SIG-M5 treated with dmso at 0.1 percent for 504 hours (cell line): Measurements from ENCODE around the gene DNAJA1.
"Not testable (repeated sequence)": the region's sequence is repeated elsewhere in the genome, so short reads cannot be mapped to it uniquely, and the experiment has no call there.

Source experiments
- DNase-seq: peaks from one replicate; lab custom pipeline; 2025; ENCODE audit not compliant: unreplicated experiment; lab: John Stamatoyannopoulos, UW

The DNAJA1 gene

DNA sequence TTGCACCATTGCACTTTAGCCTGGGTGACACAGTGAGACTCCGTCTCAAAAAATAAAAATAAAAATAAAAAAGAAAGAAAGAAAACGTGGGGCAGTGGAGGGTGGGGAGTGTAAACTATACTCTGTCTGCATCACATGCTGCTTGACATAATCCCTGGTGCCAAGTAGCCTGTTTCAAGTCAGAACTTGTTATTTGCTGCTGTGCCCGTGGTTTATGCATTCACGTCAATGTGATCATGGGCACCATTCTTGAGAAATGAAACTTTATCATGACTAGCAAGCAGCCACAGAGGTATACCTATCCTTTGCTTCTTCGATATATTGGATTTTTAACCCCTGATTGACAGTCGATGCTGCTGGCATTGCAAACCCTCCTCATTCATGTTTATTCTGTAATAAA lies 55.5 kb downstream of the DNAJA1 start:
- no peak for DNase-seq

DNA sequence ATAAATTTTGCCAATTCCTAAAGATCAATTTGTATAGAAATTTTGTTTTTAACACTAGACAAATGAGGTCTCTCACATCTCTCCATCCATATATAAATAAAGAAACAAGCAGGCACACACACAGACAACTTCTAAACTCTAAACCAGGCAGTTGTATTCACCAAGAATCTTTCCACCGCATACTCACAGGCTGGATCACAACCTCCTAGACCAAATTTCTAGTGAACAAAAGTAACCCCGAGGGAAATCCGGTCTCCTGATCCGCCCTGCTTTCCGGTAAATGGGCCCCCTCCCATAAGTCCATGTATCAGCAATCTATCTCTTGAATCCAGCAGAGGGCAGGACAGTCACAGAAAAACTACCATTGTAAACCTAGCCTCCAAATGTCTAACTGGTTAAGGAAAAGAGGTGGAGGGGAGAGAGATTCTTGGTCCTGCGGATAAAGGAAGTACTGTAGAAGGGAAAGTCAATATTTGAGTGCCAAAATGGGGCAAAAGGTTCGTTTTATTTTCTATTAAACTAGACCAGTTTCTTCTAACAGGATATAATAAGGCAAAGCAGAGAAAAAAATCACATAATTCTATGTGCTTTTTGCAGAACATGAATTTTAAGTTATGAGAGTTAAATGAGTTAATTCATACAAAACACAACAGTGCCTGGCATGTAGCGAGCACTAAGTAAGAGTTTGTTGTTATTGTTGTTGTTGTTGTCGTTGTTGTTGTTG lies 56.2 kb downstream of the DNAJA1 start:
- peak; percentile 90 for DNase-seq

DNA sequence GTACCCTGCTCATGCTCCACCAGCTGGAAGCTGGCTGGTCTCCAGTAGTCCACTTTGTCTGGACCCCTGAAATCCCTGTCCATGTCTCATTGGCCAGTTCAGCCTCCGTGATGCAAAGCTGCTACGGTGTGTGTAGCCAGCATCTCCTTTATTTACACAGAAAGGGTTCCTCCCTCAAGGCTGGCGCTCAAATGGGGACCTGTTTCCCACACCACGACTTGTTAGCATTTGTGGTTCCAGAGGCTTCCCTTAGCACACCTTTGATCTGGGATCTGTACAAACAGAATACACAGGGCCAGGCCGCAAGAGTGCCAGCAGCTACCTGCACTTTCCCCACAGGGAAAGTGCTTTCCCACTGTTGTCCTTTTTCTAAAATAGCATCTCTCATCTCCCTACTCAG lies 57.1 kb downstream of the DNAJA1 start:
- DNase-seq = no peak

DNA sequence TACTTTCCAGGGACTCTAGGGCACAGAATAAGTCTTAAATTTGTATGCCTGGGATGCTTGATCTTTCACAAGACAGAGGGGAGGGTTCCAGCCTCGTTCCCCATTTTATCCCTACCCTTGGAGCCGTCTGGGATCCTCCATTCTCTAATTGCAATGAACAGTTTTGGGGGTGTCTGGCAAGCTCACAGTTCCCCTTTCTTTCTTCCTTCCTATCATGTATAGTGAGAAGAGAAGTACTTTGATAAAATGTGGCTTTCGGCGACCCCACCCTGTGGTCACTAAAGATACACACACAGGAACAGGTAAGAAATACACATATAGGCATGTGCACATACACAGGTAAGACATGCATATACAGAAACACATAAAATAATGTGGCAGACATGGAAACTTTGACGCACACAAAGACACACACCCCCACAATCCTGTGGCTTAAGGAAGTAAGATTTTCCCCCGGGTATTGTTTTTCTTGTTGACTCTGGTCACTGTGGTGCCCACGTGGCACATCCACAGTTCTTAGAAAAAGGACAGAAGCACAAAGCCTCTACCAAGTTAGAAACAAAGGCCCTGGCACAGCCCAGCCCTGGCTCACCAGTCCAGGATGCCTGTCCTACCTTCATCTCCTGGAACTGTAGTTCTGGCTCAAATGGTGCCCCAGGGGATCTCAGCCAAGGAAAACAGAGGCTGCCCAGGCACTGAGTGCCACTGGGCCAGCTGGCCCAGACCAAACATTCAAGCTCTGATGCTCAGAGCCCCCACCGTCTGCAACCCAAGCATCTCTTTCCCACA lies 57.7 kb downstream of the DNAJA1 start:
- no peak for DNase-seq

DNA sequence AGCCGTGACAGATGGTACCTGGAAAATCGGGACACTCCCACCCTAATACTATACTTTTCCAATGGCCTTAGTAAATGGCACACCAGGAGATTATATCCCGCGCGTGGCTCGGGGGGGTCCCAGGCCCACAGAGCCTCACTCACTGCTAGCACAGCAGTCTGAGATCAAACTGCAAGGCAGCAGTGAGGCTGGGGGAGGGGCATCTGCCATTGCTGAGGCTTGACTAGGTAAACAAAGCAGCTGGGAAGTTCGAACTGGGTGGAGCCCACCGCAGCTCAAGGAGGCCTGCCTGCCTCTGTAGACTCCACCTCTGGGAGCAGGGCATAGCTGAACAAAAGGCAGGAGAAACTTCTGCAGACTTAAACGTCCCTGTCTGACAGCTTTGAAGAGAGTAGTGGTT lies 60.6 kb downstream of the DNAJA1 start:
- not testable (repeated sequence) for DNase-seq
